ENCODE results near the gene LBP.
"Not testable (repeated sequence)": the region's sequence is repeated elsewhere in the genome, so short reads cannot be mapped to it uniquely, and the experiment has no call there.

DNA sequence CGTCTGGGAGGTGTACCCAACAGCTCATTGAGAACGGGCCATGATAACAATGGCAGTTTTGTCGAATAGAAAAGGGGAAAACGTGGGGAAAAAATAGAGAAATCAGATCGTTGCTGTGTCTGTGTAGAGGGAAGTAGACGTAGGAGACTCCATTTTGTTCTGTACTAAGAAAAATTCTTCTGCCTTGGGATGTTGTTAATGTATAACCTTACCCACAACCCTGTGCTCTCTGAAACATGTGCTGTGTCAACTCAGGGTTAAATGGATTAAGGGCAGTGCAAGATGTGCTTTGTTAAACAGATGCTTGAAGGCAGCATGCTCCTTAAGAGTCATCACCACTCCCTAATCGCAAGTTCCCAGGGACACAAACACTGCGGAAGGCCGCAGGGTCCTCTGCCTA is 61.5 kb downstream of the LBP start:
- not testable (repeated sequence) for TF ChIP-seq POLR2AphosphoS5, POLR2A, TAF1 (IDR thresholded peaks at IDR 0.05; ENCODE audit: low read depth, low read length)

Data from GM12891 (cell line).